HL-60 (cell line): ENCODE measurements around the gene GSTM2.

Source experiments
- DNase-seq, 2 experiments: peaks; one replicate each; pipeline ENCODE4 v3.0.0-alpha.2; 2010 to 2020; ENCODE audit warnings: low read depth in 1 of 2, low spot score in 1 of 2
- H3K27ac ChIP-seq: fragments of 250-450 bp; sonication (Bioruptor Pico); replicated peaks from 2 replicates; pipeline ENCODE4 v1.5.1; 2020; ENCODE audit warnings: mild to moderate bottlenecking, moderate library complexity
- H3K27me3 ChIP-seq: fragments of 250-450 bp; sonication (Bioruptor Pico); 2 replicates; pipeline ENCODE4 v1.5.1; 2021; ENCODE audit warnings: mild to moderate bottlenecking, moderate library complexity; ENCODE audit not compliant: insufficient read depth, poor library complexity, severe bottlenecking
- H3K4me3 ChIP-seq: replicated peaks from 2 replicates; pipeline ENCODE4 v1.5.1; 2011; ENCODE audit warnings: mild to moderate bottlenecking, control low read depth, low read length; ENCODE audit not compliant: insufficient read depth
- CTCF ChIP-seq: IDR thresholded peaks from one replicate; pipeline ENCODE4 v1.5.1; 2011; ENCODE audit warnings: low read length, control low read depth, inconsistent platforms; ENCODE audit not compliant: insufficient read depth
- GABPA ChIP-seq: IDR thresholded peaks from 2 replicates; pipeline ENCODE4 v1.6.1; 2012; ENCODE audit warnings: low read depth
- POLR2AphosphoS5 ChIP-seq: IDR thresholded peaks from 2 replicates; pipeline ENCODE4 v1.6.1; 2012; ENCODE audit warnings: low read depth
- REST ChIP-seq: IDR thresholded peaks from 2 replicates; pipeline ENCODE4 v1.6.1; 2012; ENCODE audit warnings: low read depth; ENCODE audit not compliant: insufficient replicate concordance
- SPI1 ChIP-seq: IDR thresholded peaks from 2 replicates; pipeline ENCODE4 v1.6.1; 2012; ENCODE audit warnings: low read depth, mild to moderate bottlenecking, borderline replicate concordance

GSTM2 gene

GRCh38 chr1:109632671-109633346, 35.0 kb upstream of the GSTM2 start:
- TF ChIP-seq REST (no peak), SPI1 (no peak), CTCF (no peak), POLR2AphosphoS5 (no peak), GABPA (no peak)
- no peak overlapping the region for H3K27ac ChIP-seq
- H3K27me3 ChIP-seq, result no peaks in the 10 kb centered on the region
- no peak overlapping the region for H3K4me3 ChIP-seq
- DNase-seq, result no peak

- Histone ChIP-seq H3K4me3 (no peak overlapping the region), H3K27me3 (no peaks in the 10 kb centered on the region), H3K27ac (no peak overlapping the region)
- TF ChIP-seq GABPA (no peak), SPI1 (no peak), POLR2AphosphoS5 (no peak), REST (no peak), CTCF (no peak)
- no peak for DNase-seq
These were observed 33.6 kb upstream of the GSTM2 start for GRCh38 chr1:109634292-109634691.

- no peak for DNase-seq
- no peaks in the 10 kb centered on the region for H3K27me3 ChIP-seq
- TF ChIP-seq SPI1 (no peak), GABPA (no peak), CTCF (no peak)
- no peak overlapping the region for H3K4me3 ChIP-seq
- H3K27ac ChIP-seq, result no peak overlapping the region
These were observed 32.8 kb upstream of the GSTM2 start for GRCh38 chr1:109634771-109635750.
